HepG2 (cell line): ENCODE data around the gene TYMP. TPM values are rescaled to one million over a fixed set of nuclear protein-coding genes. Genes with fewer than 3 reads are reported as not detected.

Experiments used
- CC2D1A ChIP-seq: sonication (generic); formaldehyde crosslinking; IDR thresholded peaks from 2 replicates; pipeline ENCODE4 v1.8.1; 2023; ENCODE audit warnings: mild to moderate bottlenecking, missing genetic modification reagents
- FOSL2 ChIP-seq: sonication (generic); formaldehyde crosslinking; IDR thresholded peaks from 2 replicates; pipeline ENCODE4 v1.4.0; 2020; ENCODE audit warnings: missing genetic modification reagents
- FOXJ3 ChIP-seq: sonication (generic); formaldehyde crosslinking; IDR thresholded peaks from 2 replicates; pipeline ENCODE4 v1.4.0; 2020; ENCODE audit warnings: missing genetic modification reagents, mild to moderate bottlenecking, borderline replicate concordance
- FOXM1 ChIP-seq: sonication (generic); formaldehyde crosslinking; IDR thresholded peaks from 2 replicates; pipeline ENCODE4 v1.5.0; 2020; ENCODE audit warnings: missing genetic modification reagents
- GABPB1 ChIP-seq: IDR thresholded peaks from 2 replicates; pipeline ENCODE4 v1.6.1; 2016; ENCODE audit warnings: mild to moderate bottlenecking, missing genetic modification reagents, moderate library complexity, missing compliant biosample characterization
- GATA4 ChIP-seq: sonication (generic); IDR thresholded peaks from 2 replicates; pipeline ENCODE4 v1.6.1; 2016; ENCODE audit warnings: antibody characterized with exemption, low read depth, borderline replicate concordance
- HMG20B ChIP-seq: conservative IDR thresholded peaks from 2 replicates; pipeline ENCODE4 v1.6.1; 2016; ENCODE audit warnings: missing genetic modification reagents, missing compliant biosample characterization
- JUND ChIP-seq: sonication (generic); formaldehyde crosslinking; IDR thresholded peaks from 2 replicates; pipeline ENCODE4 v1.8.0; 2022; ENCODE audit warnings: mild to moderate bottlenecking, missing genetic modification reagents
- NFIC ChIP-seq: IDR thresholded peaks from 2 replicates; pipeline ENCODE4 v1.6.1; 2012; ENCODE audit warnings: mild to moderate bottlenecking, low read length, inconsistent platforms
- PRMT3 ChIP-seq: sonication (generic); formaldehyde crosslinking; IDR thresholded peaks from 2 replicates; pipeline ENCODE4 v1.8.1; 2022; ENCODE audit warnings: low read depth, mild to moderate bottlenecking, moderate library complexity, missing genetic modification reagents, borderline replicate concordance
- SAFB2 ChIP-seq: sonication (generic); formaldehyde crosslinking; IDR thresholded peaks from 2 replicates; pipeline ENCODE4 v1.5.1; 2020; ENCODE audit warnings: missing genetic modification reagents, low read depth, mild to moderate bottlenecking, borderline replicate concordance
- SCMH1 ChIP-seq: sonication (generic); formaldehyde crosslinking; IDR thresholded peaks from 2 replicates; pipeline ENCODE4 v1.9.0; 2021; ENCODE audit warnings: missing genetic modification reagents, mild to moderate bottlenecking, borderline replicate concordance
- SMC3 ChIP-seq: IDR thresholded peaks from 2 replicates; pipeline ENCODE4 v1.6.1; 2011; ENCODE audit warnings: low read length, improper control_type of control experiment
- SOX5 ChIP-seq: IDR thresholded peaks from 2 replicates; pipeline ENCODE4 v1.6.1; 2016; ENCODE audit warnings: borderline replicate concordance
- SP140L ChIP-seq: sonication (generic); formaldehyde crosslinking; IDR thresholded peaks from 2 replicates; pipeline ENCODE4 v1.4.0; 2020; ENCODE audit warnings: missing genetic modification reagents, borderline replicate concordance
- XRCC5 ChIP-seq: fragments of 200-400 bp; formaldehyde crosslinking; optimal IDR thresholded peaks from 2 replicates; pipeline ENCODE3; 2017; ENCODE audit warnings: mild to moderate bottlenecking, low read length
- YEATS2 ChIP-seq: sonication (generic); formaldehyde crosslinking; IDR thresholded peaks from 2 replicates; pipeline ENCODE4 v1.4.0; 2020; ENCODE audit warnings: missing genetic modification reagents, borderline replicate concordance
- ZNF101 ChIP-seq: sonication (generic); formaldehyde crosslinking; IDR thresholded peaks from 2 replicates; pipeline ENCODE4 v1.4.0; 2020; ENCODE audit warnings: mild to moderate bottlenecking, low read depth, missing genetic modification reagents, borderline replicate concordance
- ZNF446 ChIP-seq: sonication (generic); formaldehyde crosslinking; IDR thresholded peaks from 2 replicates; pipeline ENCODE4 v1.5.0; 2020; ENCODE audit warnings: mild to moderate bottlenecking, missing genetic modification reagents
- ZNF569 ChIP-seq: sonication (generic); formaldehyde crosslinking; IDR thresholded peaks from 2 replicates; pipeline ENCODE4 v1.5.0; 2020; ENCODE audit warnings: mild to moderate bottlenecking, missing genetic modification reagents, moderate library complexity, borderline replicate concordance
- ZNF639 ChIP-seq: conservative IDR thresholded peaks from 2 replicates; pipeline ENCODE4 v1.6.1; 2018; ENCODE audit warnings: missing genetic modification reagents
- ZNF724P ChIP-seq: sonication (generic); formaldehyde crosslinking; IDR thresholded peaks from 2 replicates; pipeline ENCODE4 v1.8.0; 2022; ENCODE audit warnings: missing genetic modification reagents, borderline replicate concordance
- ZNF749 ChIP-seq: sonication (generic); formaldehyde crosslinking; IDR thresholded peaks from 2 replicates; pipeline ENCODE4 v1.8.0; 2022; ENCODE audit warnings: mild to moderate bottlenecking, missing genetic modification reagents, moderate library complexity, borderline replicate concordance
- ZSCAN30 ChIP-seq: sonication (generic); formaldehyde crosslinking; IDR thresholded peaks from 2 replicates; pipeline ENCODE4 v1.5.0; 2020; ENCODE audit warnings: mild to moderate bottlenecking, missing genetic modification reagents
- polyA plus RNA-seq, 8 experiments: library from polyadenylated mRNA; depleted of rRNA in 3 of 8; stranded (reverse) in 7 of 8; unstranded in 1 of 8; fragments of >200 nt; fragmentation: Illumina TruSeq in 4 of 8; extraction: Trizol in 4 of 8; gene quantifications; 2 replicates each; pipeline versions ENCODE4 v1.2.1 to v1.2.3, GENCODE V29; 2011 to 2016; ENCODE audit warnings: low read depth in 4 of 8, missing spikeins in 1 of 8, mixed read lengths in 1 of 8; ENCODE audit not compliant: insufficient read depth in 1 of 8
- total RNA-seq, 5 experiments: library from RNA; depleted of rRNA; stranded (reverse); fragments of >200 nt; fragmentation: Illumina TruSeq; extraction: Trizol; gene quantifications; 2 replicates each; pipeline ENCODE4 v1.2.3, GENCODE V29; 2016; ENCODE audit warnings: low read depth in 1 of 5
- TF ChIP-seq, protein P1 (sequence below): sonication (generic); formaldehyde crosslinking; IDR thresholded peaks from 2 replicates; pipeline ENCODE4; 2020; ENCODE audit warnings: missing genetic modification reagents, mild to moderate bottlenecking, borderline replicate concordance
- TF ChIP-seq, protein P2 (sequence below): sonication (generic); formaldehyde crosslinking; IDR thresholded peaks from 2 replicates; pipeline ENCODE4 v1.4.0; 2020; ENCODE audit warnings: missing genetic modification reagents, low read depth, mild to moderate bottlenecking, borderline replicate concordance

Gene TYMP
- total and polyA plus RNA-seq, 2 of the 13 experiments (the other 11 are each of a cell fraction or from before 2014, with no cell fraction given): 3.9 to 4.3 TPM

- peak; percentile 78 for TF ChIP-seq ZNF639
- TF ChIP-seq ZNF446 (CRISPR knock-in tag): no peak
- no peak for TF ChIP-seq SP140L (CRISPR knock-in tag)
- TF ChIP-seq ZSCAN30 (CRISPR knock-in tag): no peak
- TF ChIP-seq SMC3: no peak
- TF ChIP-seq NFIC: no peak
- TF ChIP-seq, protein P1, sequence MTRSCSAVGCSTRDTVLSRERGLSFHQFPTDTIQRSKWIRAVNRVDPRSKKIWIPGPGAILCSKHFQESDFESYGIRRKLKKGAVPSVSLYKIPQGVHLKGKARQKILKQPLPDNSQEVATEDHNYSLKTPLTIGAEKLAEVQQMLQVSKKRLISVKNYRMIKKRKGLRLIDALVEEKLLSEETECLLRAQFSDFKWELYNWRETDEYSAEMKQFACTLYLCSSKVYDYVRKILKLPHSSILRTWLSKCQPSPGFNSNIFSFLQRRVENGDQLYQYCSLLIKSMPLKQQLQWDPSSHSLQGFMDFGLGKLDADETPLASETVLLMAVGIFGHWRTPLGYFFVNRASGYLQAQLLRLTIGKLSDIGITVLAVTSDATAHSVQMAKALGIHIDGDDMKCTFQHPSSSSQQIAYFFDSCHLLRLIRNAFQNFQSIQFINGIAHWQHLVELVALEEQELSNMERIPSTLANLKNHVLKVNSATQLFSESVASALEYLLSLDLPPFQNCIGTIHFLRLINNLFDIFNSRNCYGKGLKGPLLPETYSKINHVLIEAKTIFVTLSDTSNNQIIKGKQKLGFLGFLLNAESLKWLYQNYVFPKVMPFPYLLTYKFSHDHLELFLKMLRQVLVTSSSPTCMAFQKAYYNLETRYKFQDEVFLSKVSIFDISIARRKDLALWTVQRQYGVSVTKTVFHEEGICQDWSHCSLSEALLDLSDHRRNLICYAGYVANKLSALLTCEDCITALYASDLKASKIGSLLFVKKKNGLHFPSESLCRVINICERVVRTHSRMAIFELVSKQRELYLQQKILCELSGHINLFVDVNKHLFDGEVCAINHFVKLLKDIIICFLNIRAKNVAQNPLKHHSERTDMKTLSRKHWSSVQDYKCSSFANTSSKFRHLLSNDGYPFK (CRISPR knock-in tag): peak; percentile 43; the same call in 1 of the 2 replicates
- TF ChIP-seq SOX5 (CRISPR knock-in tag): peak; percentile 17; the same call in 1 of the 2 replicates
- no peak for TF ChIP-seq XRCC5
- TF ChIP-seq FOXM1: no peak
- no peak for TF ChIP-seq ZNF749 (CRISPR knock-in tag)
- no peak for TF ChIP-seq SAFB2 (CRISPR knock-in tag)
- no peak for TF ChIP-seq ZNF724P (CRISPR knock-in tag)
- no peak for TF ChIP-seq PRMT3 (CRISPR knock-in tag)
- TF ChIP-seq, protein P2, sequence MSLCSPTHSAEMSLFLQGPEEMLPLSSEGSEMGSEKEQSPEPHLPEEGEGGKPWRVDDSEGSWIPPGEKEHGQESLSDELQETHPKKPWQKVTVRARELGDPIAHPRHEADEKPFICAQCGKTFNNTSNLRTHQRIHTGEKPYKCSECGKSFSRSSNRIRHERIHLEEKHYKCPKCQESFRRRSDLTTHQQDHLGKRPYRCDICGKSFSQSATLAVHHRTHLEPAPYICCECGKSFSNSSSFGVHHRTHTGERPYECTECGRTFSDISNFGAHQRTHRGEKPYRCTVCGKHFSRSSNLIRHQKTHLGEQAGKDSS (CRISPR knock-in tag): peak; percentile 71; the same call in 1 of the 2 replicates
- TF ChIP-seq FOXJ3: no peak
- TF ChIP-seq GATA4: no peak
- peak; percentile 94 for TF ChIP-seq GABPB1 (CRISPR knock-in tag)
- no peak for TF ChIP-seq ZNF569 (CRISPR knock-in tag)
- peak; percentile 64; the same call in 1 of the 2 replicates for TF ChIP-seq JUND (CRISPR knock-in tag)
- TF ChIP-seq FOSL2 (CRISPR knock-in tag): peak; percentile 37
- no peak for TF ChIP-seq SCMH1
- TF ChIP-seq YEATS2 (CRISPR knock-in tag): peak; percentile 95
- no peak for TF ChIP-seq ZNF101 (CRISPR knock-in tag)
- TF ChIP-seq CC2D1A (CRISPR knock-in tag): no peak
- TF ChIP-seq HMG20B (CRISPR knock-in tag): no peak
Observed at GRCh38 chr22:50507991-50508884, 21.6 kb downstream of the TYMP start, which contains the start of gene NCAPH2 (continued).
